DND-41 (cell line): ENCODE measurements around the gene GTF3C4.

ENCODE experiments used
- ATAC-seq: fragments of 200-7000 bp; cut with Tn5 transposase; 3 replicates; pipeline ENCODE4 v1.9.1; 2021; ENCODE audit warnings: low read depth; ENCODE audit not compliant: insufficient read depth
- DNase-seq: peaks from one replicate; pipeline ENCODE4 v3.0.0-alpha.2; 2020
- H2AFZ ChIP-seq: 2 replicates; pipeline ENCODE4 v1.6.0; 2012; ENCODE audit warnings: low read depth, low read length
- H3K27ac ChIP-seq: 2 replicates; pipeline ENCODE4 v1.5.1; 2012; ENCODE audit warnings: low read length, inconsistent platforms
- H3K27me3 ChIP-seq: fragments of 200-600 bp; sonication (generic); 2 replicates; pipeline ENCODE4 v1.6.0; 2012; ENCODE audit warnings: low read length, mild to moderate bottlenecking, inconsistent platforms; ENCODE audit not compliant: insufficient read depth, poor library complexity
- H3K36me3 ChIP-seq: 2 replicates; pipeline ENCODE4 v1.5.1; 2012; ENCODE audit warnings: low read length, inconsistent platforms; ENCODE audit not compliant: insufficient read depth
- H3K4me1 ChIP-seq: 2 replicates; pipeline ENCODE4 v1.5.1; 2012; ENCODE audit warnings: mild to moderate bottlenecking, low read length; ENCODE audit not compliant: insufficient read depth
- H3K4me2 ChIP-seq: 2 replicates; pipeline ENCODE4 v1.6.0; 2012; ENCODE audit warnings: mild to moderate bottlenecking, moderate library complexity, low read length, inconsistent platforms; ENCODE audit not compliant: insufficient read depth
- H3K4me3 ChIP-seq, 2 experiments: fragments of 200-600 bp in 1 of 2; shearing (Covaris generic) in 1 of 2; 2 replicates each; pipeline ENCODE4 v1.5.1; 2012 to 2016; ENCODE audit warnings: inconsistent platforms in 2 of 2, low read length in 2 of 2, mild to moderate bottlenecking in 2 of 2, low read depth in 1 of 2, moderate library complexity in 1 of 2
- H3K79me2 ChIP-seq: 2 replicates; pipeline ENCODE4 v1.6.0; 2012; ENCODE audit warnings: low read length, inconsistent platforms; ENCODE audit not compliant: insufficient read depth
- H3K9ac ChIP-seq: 2 replicates; pipeline ENCODE4 v1.6.0; 2012; ENCODE audit warnings: low read depth, mild to moderate bottlenecking, inconsistent platforms, low read length, moderate library complexity
- H3K9me3 ChIP-seq: 2 replicates; pipeline ENCODE4 v1.5.1; 2012; ENCODE audit warnings: low read length, moderate library complexity, mild to moderate bottlenecking, inconsistent platforms; ENCODE audit not compliant: insufficient read depth, severe bottlenecking
- H4K20me1 ChIP-seq: 2 replicates; pipeline ENCODE4 v1.6.0; 2012; ENCODE audit warnings: low read length; ENCODE audit not compliant: insufficient read depth
- EZH2 ChIP-seq: IDR thresholded peaks from 3 replicates; pipeline ENCODE4 v1.6.1; 2012; ENCODE audit warnings: borderline replicate concordance, low read depth, mild to moderate bottlenecking, moderate library complexity, low read length, inconsistent platforms; ENCODE audit not compliant: severe bottlenecking
- TF ChIP-seq, protein P1 (sequence below): IDR thresholded peaks from 2 replicates; pipeline ENCODE4 v1.5.1; 2012; ENCODE audit warnings: borderline replicate concordance, low read length, moderate library complexity, mild to moderate bottlenecking; ENCODE audit not compliant: poor library complexity, severe bottlenecking; ENCODE audit errors: extremely low read depth

GTF3C4 gene

GRCh38 chr9:132732326-132733259 is 62.3 kb downstream of the GTF3C4 start:
- no peak overlapping the region for H3K4me3 ChIP-seq
- H3K9ac ChIP-seq: no peak overlapping the region
- ATAC-seq (no peak), DNase-seq (peak; percentile 14)
- 0 out of 2 replicates have a peak overlapping the region, but pooled peaks have one; percentile 26 for H2AFZ ChIP-seq
- no peaks in the 10 kb centered on the region for H4K20me1 ChIP-seq
- H3K27ac ChIP-seq: no peak overlapping the region
- no peaks in the 10 kb centered on the region for H3K79me2 ChIP-seq
- no peaks in the 10 kb centered on the region for H3K36me3 ChIP-seq
- TF ChIP-seq, protein P1, sequence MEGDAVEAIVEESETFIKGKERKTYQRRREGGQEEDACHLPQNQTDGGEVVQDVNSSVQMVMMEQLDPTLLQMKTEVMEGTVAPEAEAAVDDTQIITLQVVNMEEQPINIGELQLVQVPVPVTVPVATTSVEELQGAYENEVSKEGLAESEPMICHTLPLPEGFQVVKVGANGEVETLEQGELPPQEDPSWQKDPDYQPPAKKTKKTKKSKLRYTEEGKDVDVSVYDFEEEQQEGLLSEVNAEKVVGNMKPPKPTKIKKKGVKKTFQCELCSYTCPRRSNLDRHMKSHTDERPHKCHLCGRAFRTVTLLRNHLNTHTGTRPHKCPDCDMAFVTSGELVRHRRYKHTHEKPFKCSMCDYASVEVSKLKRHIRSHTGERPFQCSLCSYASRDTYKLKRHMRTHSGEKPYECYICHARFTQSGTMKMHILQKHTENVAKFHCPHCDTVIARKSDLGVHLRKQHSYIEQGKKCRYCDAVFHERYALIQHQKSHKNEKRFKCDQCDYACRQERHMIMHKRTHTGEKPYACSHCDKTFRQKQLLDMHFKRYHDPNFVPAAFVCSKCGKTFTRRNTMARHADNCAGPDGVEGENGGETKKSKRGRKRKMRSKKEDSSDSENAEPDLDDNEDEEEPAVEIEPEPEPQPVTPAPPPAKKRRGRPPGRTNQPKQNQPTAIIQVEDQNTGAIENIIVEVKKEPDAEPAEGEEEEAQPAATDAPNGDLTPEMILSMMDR: no peak
- no peak for TF ChIP-seq EZH2
- H3K4me1 ChIP-seq: peaks cover 4% of the 10 kb centered on the region; the same call in 1 of the 2 replicates
- no peak overlapping the region for H3K4me2 ChIP-seq
- H3K27me3 ChIP-seq: no peaks in the 10 kb centered on the region
- no peaks in the 10 kb centered on the region for H3K9me3 ChIP-seq

DNA sequence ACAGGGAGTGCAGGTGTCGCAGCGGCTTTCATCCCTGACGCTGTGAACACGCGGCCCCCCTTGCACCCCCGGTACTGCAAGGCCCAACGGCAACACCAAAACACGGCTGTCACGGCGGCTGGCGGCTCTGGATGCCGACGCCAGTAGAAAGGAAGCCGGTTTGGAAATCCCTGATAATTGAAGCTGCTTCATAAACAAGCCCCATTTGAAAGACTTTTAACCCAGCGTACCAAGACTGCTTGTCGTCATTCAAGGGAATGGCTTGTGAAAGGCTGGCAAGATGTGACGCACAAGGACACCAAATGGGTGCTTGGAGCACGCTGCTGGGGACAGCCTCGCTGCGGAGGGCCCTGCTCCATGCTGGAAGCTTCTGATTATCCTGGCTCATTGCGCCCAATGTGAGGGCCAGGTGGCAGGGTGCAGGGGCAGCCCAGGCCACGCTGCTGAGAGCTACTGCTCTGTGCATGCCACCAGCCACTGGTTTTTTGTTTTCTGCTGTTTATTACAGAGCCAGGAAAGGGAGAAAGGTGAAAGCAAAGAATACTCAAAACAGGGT is 63.1 kb downstream of the GTF3C4 start:
- Histone ChIP-seq H3K4me2 (no peak overlapping the region), H3K27ac (no peak overlapping the region), H3K4me1 (peaks cover 4% of the 10 kb centered on the region; the same call in 1 of the 2 replicates), H4K20me1 (no peaks in the 10 kb centered on the region), H3K9me3 (no peaks in the 10 kb centered on the region), H3K79me2 (no peaks in the 10 kb centered on the region), H3K4me3 (no peak overlapping the region), H3K27me3 (no peaks in the 10 kb centered on the region), H3K9ac (no peak overlapping the region), H3K36me3 (no peaks in the 10 kb centered on the region), H2AFZ (no peak overlapping the region)
- ATAC-seq (no peak), DNase-seq (no peak)
- no peak for TF ChIP-seq EZH2
- TF ChIP-seq, protein P1: no peak

DNA sequence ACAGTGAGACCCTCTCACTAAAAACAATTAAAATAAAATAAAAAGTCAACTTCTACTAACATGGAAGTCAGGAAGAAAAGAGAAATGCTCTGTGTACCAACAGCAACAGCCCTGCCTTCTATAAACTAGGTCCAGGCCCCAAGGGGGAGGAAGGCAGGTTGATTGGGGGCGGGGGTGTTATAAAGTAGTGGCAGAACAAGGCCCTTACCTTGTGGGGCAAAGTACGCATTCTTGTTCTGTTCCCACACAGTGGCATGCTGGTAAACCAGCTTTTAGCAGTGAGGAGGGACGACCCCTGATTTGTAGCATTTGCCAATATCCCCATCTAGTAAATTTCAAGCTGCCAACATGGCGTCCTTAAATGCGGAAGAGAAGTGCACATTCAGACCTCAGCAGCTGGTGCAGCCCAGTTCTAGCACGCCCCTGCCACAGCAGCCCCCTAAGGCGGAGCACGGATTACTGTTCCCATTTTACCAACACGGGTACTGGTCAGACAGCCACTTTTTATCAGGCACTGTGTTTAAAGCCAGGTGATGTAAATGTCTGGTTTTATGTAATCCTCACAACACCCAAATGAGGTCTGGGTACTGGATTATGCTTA is 69.5 kb downstream of the GTF3C4 start:
- Histone ChIP-seq H3K4me3 (no peak overlapping the region), H3K79me2 (no peaks in the 10 kb centered on the region), H2AFZ (no peak overlapping the region), H3K9me3 (no peaks in the 10 kb centered on the region), H3K36me3 (no peaks in the 10 kb centered on the region), H3K27ac (no peak overlapping the region), H3K9ac (no peak overlapping the region), H3K27me3 (peaks cover 6% of the 10 kb centered on the region), H3K4me2 (no peak overlapping the region), H4K20me1 (no peaks in the 10 kb centered on the region), H3K4me1 (peaks cover 2% of the 10 kb centered on the region; the same call in 1 of the 2 replicates)
- no peak for TF ChIP-seq EZH2
- TF ChIP-seq, protein P1: no peak
- no peak for ATAC-seq
- no peak for DNase-seq
